ENCODE results near the gene GADL1. TPM values are rescaled to one million over a fixed set of nuclear protein-coding genes. Genes with fewer than 3 reads are reported as not detected.

GADL1 gene
- total RNA-seq, 1 experiment from 2014 or later = not detected

- TF ChIP-seq CTCF (IDR thresholded peaks at IDR 0.05 in 2 of 3, conservative IDR thresholded peaks at IDR 0.05 in 1 of 3; ENCODE audit: borderline replicate concordance in 1 of 3, insufficient read depth in 1 of 3, low read depth in 2 of 3, low read length in 2 of 3) (no peak), EGR1 (IDR thresholded peaks at IDR 0.05; ENCODE audit: low read depth) (no peak), POLR2A (IDR thresholded peaks at IDR 0.05; ENCODE audit: borderline replicate concordance, extremely low read depth, insufficient read depth, insufficient read length) (no peak), EZH2phosphoT487 (IDR thresholded peaks at IDR 0.05; ENCODE audit: borderline replicate concordance) (no peak)
Observed at GRCh38 chr3:30713885-30714503, 180.5 kb downstream of the GADL1 start (continued).

GRCh38 chr3:30712991-30713390, 181.5 kb downstream of the GADL1 start:
- no peak overlapping the region for H3K4me2 ChIP-seq (ENCODE audit: low read length)
- no peaks in the 10 kb centered on the region for H4K20me1 ChIP-seq (ENCODE audit: insufficient read depth)
- no peak overlapping the region for H3K4me3 ChIP-seq (replicated peaks in 1 of 2; ENCODE audit: low read depth in 1 of 2, low read length in 2 of 2)
- ATAC-seq = no peak
- no peak for DNase-seq (ENCODE audit: low read depth, low spot score)
- ChIA-PET CTCF (no interaction called here), POLR2A (no interaction called here), RAD21 (ENCODE audit: low non-redundant PET in 1 of 2, low total read pairs in 2 of 2, uncharacterized antibody in 2 of 2, unreplicated experiment in 2 of 2) (no interaction called here)
- H3K79me2 ChIP-seq (ENCODE audit: insufficient read depth, low read length) = no peaks in the 10 kb centered on the region
- H3K9me2 ChIP-seq (ENCODE audit: insufficient read depth) = no peaks in the 10 kb centered on the region
- H3K9me3 ChIP-seq (ENCODE audit: control insufficient read depth in 1 of 2, insufficient read depth in 1 of 2, low read depth in 1 of 2, low read length in 2 of 2) = no peaks in the 10 kb centered on the region
- no peaks in the 10 kb centered on the region for H3K36me3 ChIP-seq (ENCODE audit: control insufficient read depth in 1 of 2, insufficient read depth in 2 of 2, low read length in 2 of 2)
- H3K27ac ChIP-seq (ENCODE audit: low read depth, low read length) = no peak overlapping the region
- BruUV-seq (replicated peaks) = no TSS peak
- H2AFZ ChIP-seq (ENCODE audit: low read depth, low read length, poor library complexity, severe bottlenecking) = no peak overlapping the region
- no peak overlapping the region for H3K9ac ChIP-seq (ENCODE audit: low read length)
- H3K27me3 ChIP-seq (ENCODE audit: insufficient read depth, low read length) = no peaks in the 10 kb centered on the region
- TF ChIP-seq EZH2 (IDR thresholded peaks at IDR 0.05) (no peak), POLR2AphosphoS5 (IDR thresholded peaks at IDR 0.05; ENCODE audit: low read depth, low read length) (no peak), ELF1 (IDR thresholded peaks at IDR 0.05; ENCODE audit: borderline replicate concordance, low read depth) (no peak), FOSL1 (IDR thresholded peaks at IDR 0.05; ENCODE audit: low read depth) (no peak), JUND (IDR thresholded peaks at IDR 0.05) (no peak), RAD21 (IDR thresholded peaks at IDR 0.05; ENCODE audit: low read depth) (no peak), ZFX (IDR thresholded peaks at IDR 0.05) (no peak), MAX (IDR thresholded peaks at IDR 0.05) (no peak), SRF (IDR thresholded peaks at IDR 0.05; ENCODE audit: low read depth) (no peak), REST (IDR thresholded peaks at IDR 0.05; ENCODE audit: low read depth) (no peak), ATF3 (IDR thresholded peaks at IDR 0.05) (no peak)
- peaks cover 0 to 5% of the 10 kb centered on the region in 2 experiments; a peak in 1 of 4 replicates for H3K4me1 ChIP-seq (ENCODE audit: control insufficient read depth in 1 of 2, insufficient read depth in 2 of 2, low read length in 2 of 2)
- intact Hi-C loops (cut with micrococcal nuclease) = no loop called here
